Lower lobe of right lung (tissue), 2 donors: ENCODE measurements around the gene EIF5AL1. TPM values are rescaled to one million over a fixed set of nuclear protein-coding genes. Genes with fewer than 3 reads are reported as not detected.

Experiments
- ATAC-seq, 2 donors: fragments of 200-7000 bp; cut with Tn5 transposase; one replicate each; pipeline ENCODE4 v1.9.1; 2020 to 2022; ENCODE audit warnings: mild to moderate bottlenecking in 2 of 2, moderate library complexity in 2 of 2
- DNase-seq: peaks from one replicate; pipeline ENCODE4 v3.0.0-alpha.2; 2020
- H3K27ac ChIP-seq: fragments of 200-600 bp; one replicate; pipeline ENCODE4 v1.8.0; 2022
- H3K27me3 ChIP-seq: fragments of 200-600 bp; one replicate; pipeline ENCODE4 v1.8.0; 2022; ENCODE audit warnings: low read depth
- H3K36me3 ChIP-seq: fragments of 200-600 bp; one replicate; pipeline ENCODE4 v1.8.0; 2022; ENCODE audit warnings: mild to moderate bottlenecking
- H3K4me1 ChIP-seq: fragments of 200-600 bp; one replicate; pipeline ENCODE4 v1.8.0; 2022
- H3K4me3 ChIP-seq: fragments of 200-600 bp; one replicate; pipeline ENCODE4 v1.8.0; 2022; ENCODE audit warnings: mild to moderate bottlenecking
- H3K9me3 ChIP-seq: fragments of 200-600 bp; one replicate; pipeline ENCODE4 v1.8.0; 2022
- CTCF ChIP-seq: fragments of 200-600 bp; IDR thresholded peaks from one replicate; pipeline ENCODE4 v1.8.0; 2022; ENCODE audit warnings: antibody characterized with exemption, mild to moderate bottlenecking
- intact Hi-C: fragments of 100-400 bp; cut with DNase I; formaldehyde crosslinking; loops from one replicate; pipeline ENCODE4 v1.11.0; 2022
- total RNA-seq: library from RNA; stranded (reverse); fragmentation: NEBNext Ultra II Directional; extraction: Animal tissue kit (Norgen Biotek cat#: 25700); gene quantifications from one replicate; pipeline ENCODE4 v1.2.1, GENCODE V29; 2021
- donor health status: DM: no; HTN: yes; CAD: no; lungs with severe emphysema.

The EIF5AL1 gene
- total RNA-seq, 1 donor from 2014 or later: not detected

GRCh38 chr10:79475119-79475653 lies 37.1 kb upstream of the EIF5AL1 start:
- ATAC-seq: no peak

DNA sequence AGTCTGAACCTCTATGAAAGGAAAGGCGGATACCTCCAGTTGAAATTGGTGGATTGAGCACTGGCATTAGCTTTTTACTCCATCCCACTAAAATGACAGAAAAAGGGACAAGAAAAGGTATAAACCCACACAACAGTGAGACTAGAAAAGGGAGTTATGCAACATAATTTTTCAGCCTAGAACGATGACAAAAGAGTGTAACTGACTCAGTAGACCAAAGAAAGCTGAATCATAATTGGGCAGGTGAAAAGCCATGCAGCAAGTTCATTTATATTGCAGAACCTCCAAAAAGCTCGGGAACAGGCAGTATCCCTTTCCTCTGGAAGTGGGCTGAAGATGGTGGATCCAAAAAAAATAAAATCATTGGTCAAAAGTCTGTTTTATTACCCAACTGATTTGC lies 36.5 kb upstream of the EIF5AL1 start:
- Histone ChIP-seq H3K9me3 (no peaks in the 10 kb centered on the region), H3K4me3 (no peak overlapping the region), H3K27me3 (no peaks in the 10 kb centered on the region), H3K4me1 (no peaks in the 10 kb centered on the region), H3K27ac (no peak overlapping the region), H3K36me3 (no peaks in the 10 kb centered on the region)
- TF ChIP-seq CTCF: no peak
- DNase-seq: no peak
- intact Hi-C loops: no loop called here
- ATAC-seq: no peak

More at GRCh38 chr10:79475119-79475653, 37.1 kb upstream of the EIF5AL1 start:
- no peak overlapping the region for H3K4me3 ChIP-seq
- no peaks in the 10 kb centered on the region for H3K4me1 ChIP-seq
- H3K27me3 ChIP-seq: no peaks in the 10 kb centered on the region
- no peak for TF ChIP-seq CTCF
- no peaks in the 10 kb centered on the region for H3K36me3 ChIP-seq
- intact Hi-C loops: no loop called here
- DNase-seq: no peak
- no peak overlapping the region for H3K27ac ChIP-seq
- no peaks in the 10 kb centered on the region for H3K9me3 ChIP-seq

- no peaks in the 10 kb centered on the region for H3K4me1 ChIP-seq
- TF ChIP-seq CTCF: no peak
- no peaks in the 10 kb centered on the region for H3K36me3 ChIP-seq
- no peaks in the 10 kb centered on the region for H3K27me3 ChIP-seq
- H3K4me3 ChIP-seq: no peak overlapping the region
- intact Hi-C loops: no loop called here
- DNase-seq (no peak), ATAC-seq (no peak)
- no peaks in the 10 kb centered on the region for H3K9me3 ChIP-seq
- H3K27ac ChIP-seq: no peak overlapping the region
Observed at GRCh38 chr10:79476645-79477044, 35.7 kb upstream of the EIF5AL1 start.

GRCh38 chr10:79477456-79477855 lies 34.9 kb upstream of the EIF5AL1 start:
- no peak for ATAC-seq
- Histone ChIP-seq H3K4me3 (no peak overlapping the region), H3K27ac (no peak overlapping the region), H3K9me3 (no peaks in the 10 kb centered on the region), H3K36me3 (no peaks in the 10 kb centered on the region), H3K27me3 (no peaks in the 10 kb centered on the region), H3K4me1 (no peaks in the 10 kb centered on the region)
- intact Hi-C loops: no loop called here
- no peak for TF ChIP-seq CTCF
- DNase-seq: no peak

DNA sequence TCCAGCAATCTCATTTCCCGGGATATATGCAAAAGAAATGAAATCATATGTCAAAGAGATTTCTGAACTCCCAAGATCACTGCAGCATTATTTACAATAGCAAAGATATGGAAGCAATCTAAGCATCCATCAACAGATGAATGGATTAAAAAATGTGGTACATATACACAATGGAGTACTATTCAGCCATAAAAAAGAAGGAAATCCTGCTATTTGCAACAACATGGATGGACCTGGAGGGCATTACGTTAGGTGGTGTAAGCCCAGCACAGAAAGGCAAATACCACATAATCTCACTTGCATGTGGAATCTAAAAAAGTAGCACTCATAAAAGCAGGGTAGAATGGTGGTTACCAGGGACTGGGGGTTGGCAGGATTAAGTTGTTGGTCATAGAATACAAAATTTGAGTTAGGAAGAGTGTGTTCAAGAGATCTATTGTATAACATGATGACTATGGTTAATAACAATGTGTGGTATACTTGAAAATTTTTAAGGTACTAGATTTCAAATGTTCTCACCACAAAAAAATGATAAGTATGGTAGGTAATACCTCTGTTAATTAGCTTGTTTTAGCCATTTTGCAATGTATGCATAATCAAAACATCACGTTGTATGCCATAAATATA lies 32.9 kb upstream of the EIF5AL1 start:
- Histone ChIP-seq H3K27me3 (no peaks in the 10 kb centered on the region), H3K4me3 (no peak overlapping the region)
- no peak for ATAC-seq

More for the DNA sequence above, 32.9 kb upstream of the EIF5AL1 start:
- no peak for TF ChIP-seq CTCF
- Histone ChIP-seq H3K9me3 (no peaks in the 10 kb centered on the region), H3K36me3 (no peaks in the 10 kb centered on the region), H3K4me1 (no peaks in the 10 kb centered on the region), H3K27ac (no peak overlapping the region)
- no peak for DNase-seq
- intact Hi-C loops: no loop called here
